ENCODE results near the gene NBPF1.
"Not testable (repeated sequence)": the region's sequence is repeated elsewhere in the genome, so short reads cannot be mapped to it uniquely, and the experiment has no call there.

The NBPF1 gene

GRCh38 chr1:16621681-16622315 is 8.4 kb upstream of the NBPF1 start:
- not testable (repeated sequence) for DNase-seq

GRCh38 chr1:16621300-16621658 is 7.9 kb upstream of the NBPF1 start:
- DNase-seq: no peak

- DNase-seq: not testable (repeated sequence)
Observed at GRCh38 chr1:16619803-16620501, 6.6 kb upstream of the NBPF1 start.

- no peak for DNase-seq
Observed at GRCh38 chr1:16618719-16619118, 5.4 kb upstream of the NBPF1 start.

- no peak for DNase-seq
Observed at GRCh38 chr1:16617778-16618580, 4.6 kb upstream of the NBPF1 start.

GRCh38 chr1:16617114-16617631 is 3.8 kb upstream of the NBPF1 start:
- no peak for DNase-seq

GRCh38 chr1:16615253-16616252 is 2.2 kb upstream of the NBPF1 start:
- DNase-seq: no peak

GRCh38 chr1:16614361-16615252 is 1.2 kb upstream of the NBPF1 start:
- DNase-seq: no peak

- peak; percentile 60 for DNase-seq
Observed at GRCh38 chr1:16612332-16613172, 812 bp downstream of the NBPF1 start.

- not testable (repeated sequence) for DNase-seq
Observed at GRCh38 chr1:16611981-16612331, 1.4 kb downstream of the NBPF1 start.

GRCh38 chr1:16611164-16611563 is 2.2 kb downstream of the NBPF1 start:
- not testable (repeated sequence) for DNase-seq

- DNase-seq: not testable (repeated sequence)
Observed at GRCh38 chr1:16610553-16610952, 2.8 kb downstream of the NBPF1 start.

GRCh38 chr1:16609761-16610160 is 3.6 kb downstream of the NBPF1 start:
- DNase-seq: not testable (repeated sequence)

GRCh38 chr1:16608838-16609560 is 4.4 kb downstream of the NBPF1 start:
- DNase-seq: no peak

GRCh38 chr1:16607853-16608815 is 5.2 kb downstream of the NBPF1 start:
- not testable (repeated sequence) for DNase-seq

- no peak for DNase-seq
Observed at GRCh38 chr1:16607433-16607851, 5.9 kb downstream of the NBPF1 start.

- not testable (repeated sequence) for DNase-seq
Observed at GRCh38 chr1:16606666-16607432, 6.5 kb downstream of the NBPF1 start.
